BE2C (cell line): Measurements from ENCODE around the gene DPYSL4.
"Not testable (repeated sequence)": the region's sequence is repeated elsewhere in the genome, so short reads cannot be mapped to it uniquely, and the experiment has no call there.

Experiments used
- DNase-seq: peaks from one replicate; pipeline ENCODE4 v3.0.0-alpha.2; 2020
- H3K27me3 ChIP-seq: fragments of 250-450 bp; sonication (Bioruptor Pico); 2 replicates; pipeline ENCODE4 v1.5.1; 2020; ENCODE audit warnings: mild to moderate bottlenecking
- H3K36me3 ChIP-seq: fragments of 250-450 bp; sonication (Bioruptor Pico); 2 replicates; pipeline ENCODE4 v1.5.1; 2020; ENCODE audit warnings: mild to moderate bottlenecking
- H3K4me1 ChIP-seq: fragments of 250-450 bp; sonication (Bioruptor Pico); 2 replicates; pipeline ENCODE4 v1.5.1; 2020
- H3K4me3 ChIP-seq: 2 replicates; pipeline ENCODE4 v1.5.1; 2011; ENCODE audit warnings: low read depth, low read length
- H3K9me3 ChIP-seq: fragments of 250-450 bp; sonication (Bioruptor Pico); 2 replicates; pipeline ENCODE4 v1.5.1; 2020
- TF ChIP-seq, protein P1 (sequence below): IDR thresholded peaks from 2 replicates; pipeline ENCODE4 v1.5.1; 2012; ENCODE audit warnings: mild to moderate bottlenecking, low read depth, low read length

The DPYSL4 gene

GRCh38 chr10:132209978-132210530 lies 23.3 kb downstream of the DPYSL4 start:
- no peaks in the 10 kb centered on the region for H3K36me3 ChIP-seq
- H3K27me3 ChIP-seq, result no peaks in the 10 kb centered on the region
- H3K9me3 ChIP-seq, result no peaks in the 10 kb centered on the region
- DNase-seq, result no peak
- no peak overlapping the region for H3K4me3 ChIP-seq
- TF ChIP-seq, protein P1, sequence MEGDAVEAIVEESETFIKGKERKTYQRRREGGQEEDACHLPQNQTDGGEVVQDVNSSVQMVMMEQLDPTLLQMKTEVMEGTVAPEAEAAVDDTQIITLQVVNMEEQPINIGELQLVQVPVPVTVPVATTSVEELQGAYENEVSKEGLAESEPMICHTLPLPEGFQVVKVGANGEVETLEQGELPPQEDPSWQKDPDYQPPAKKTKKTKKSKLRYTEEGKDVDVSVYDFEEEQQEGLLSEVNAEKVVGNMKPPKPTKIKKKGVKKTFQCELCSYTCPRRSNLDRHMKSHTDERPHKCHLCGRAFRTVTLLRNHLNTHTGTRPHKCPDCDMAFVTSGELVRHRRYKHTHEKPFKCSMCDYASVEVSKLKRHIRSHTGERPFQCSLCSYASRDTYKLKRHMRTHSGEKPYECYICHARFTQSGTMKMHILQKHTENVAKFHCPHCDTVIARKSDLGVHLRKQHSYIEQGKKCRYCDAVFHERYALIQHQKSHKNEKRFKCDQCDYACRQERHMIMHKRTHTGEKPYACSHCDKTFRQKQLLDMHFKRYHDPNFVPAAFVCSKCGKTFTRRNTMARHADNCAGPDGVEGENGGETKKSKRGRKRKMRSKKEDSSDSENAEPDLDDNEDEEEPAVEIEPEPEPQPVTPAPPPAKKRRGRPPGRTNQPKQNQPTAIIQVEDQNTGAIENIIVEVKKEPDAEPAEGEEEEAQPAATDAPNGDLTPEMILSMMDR, result no peak
- no peaks in the 10 kb centered on the region for H3K4me1 ChIP-seq

- DNase-seq, result no peak
- H3K4me3 ChIP-seq, result no peak overlapping the region
- no peaks in the 10 kb centered on the region for H3K9me3 ChIP-seq
- H3K4me1 ChIP-seq, result no peaks in the 10 kb centered on the region
- no peaks in the 10 kb centered on the region for H3K36me3 ChIP-seq
- TF ChIP-seq, protein P1, result no peak
- no peaks in the 10 kb centered on the region for H3K27me3 ChIP-seq
These were observed 24.0 kb downstream of the DPYSL4 start for GRCh38 chr10:132210766-132211165.

DNA sequence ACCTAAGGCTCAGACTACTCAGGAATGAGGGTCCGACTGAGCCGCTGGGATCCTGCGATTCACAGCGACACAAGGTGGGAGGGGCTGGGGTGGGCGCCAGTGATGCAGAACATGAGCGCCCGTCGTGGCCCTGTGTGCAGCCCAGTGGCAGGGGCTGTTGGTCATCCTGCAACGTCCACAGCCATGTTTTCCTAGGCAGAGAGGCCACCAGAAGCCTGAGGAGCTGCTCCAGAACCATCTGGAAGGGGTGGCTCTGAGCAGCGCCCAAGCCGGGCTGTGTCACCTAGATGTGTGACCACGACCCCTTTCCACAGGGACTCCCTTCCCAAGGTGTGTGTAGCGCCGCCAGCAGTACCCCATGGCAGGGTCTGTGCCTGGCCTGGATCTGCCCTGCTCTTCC lies 24.5 kb downstream of the DPYSL4 start:
- TF ChIP-seq, protein P1, result no peak
- no peaks in the 10 kb centered on the region for H3K9me3 ChIP-seq
- no peak overlapping the region for H3K4me3 ChIP-seq
- no peaks in the 10 kb centered on the region for H3K36me3 ChIP-seq
- DNase-seq, result no peak
- no peaks in the 10 kb centered on the region for H3K27me3 ChIP-seq
- H3K4me1 ChIP-seq, result no peaks in the 10 kb centered on the region

GRCh38 chr10:132212816-132213215 lies 26.1 kb downstream of the DPYSL4 start:
- Histone ChIP-seq H3K9me3 (no peaks in the 10 kb centered on the region), H3K27me3 (no peaks in the 10 kb centered on the region), H3K36me3 (no peaks in the 10 kb centered on the region), H3K4me1 (no peaks in the 10 kb centered on the region), H3K4me3 (no peak overlapping the region)
- TF ChIP-seq, protein P1, result no peak
- no peak for DNase-seq

DNA sequence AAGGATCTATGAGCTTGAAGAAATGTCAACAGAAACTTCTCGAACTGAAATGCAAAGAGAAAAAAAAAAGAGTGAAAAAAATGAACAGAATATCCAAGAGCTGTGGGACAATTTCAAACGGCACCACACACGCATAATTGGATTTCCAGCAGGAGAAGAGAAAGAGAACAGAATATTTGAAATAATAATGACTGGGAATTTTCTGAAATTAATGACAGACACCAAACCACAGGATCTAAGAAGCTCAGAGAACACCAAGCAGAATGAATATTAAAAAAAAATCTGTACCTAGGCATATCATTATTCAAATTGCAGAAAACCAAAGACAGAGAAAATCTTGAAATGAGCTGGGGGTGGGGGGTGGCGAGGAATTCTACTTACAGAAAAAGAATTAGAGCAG lies 27.2 kb downstream of the DPYSL4 start:
- no peak overlapping the region for H3K4me3 ChIP-seq
- H3K9me3 ChIP-seq, result no peaks in the 10 kb centered on the region
- H3K4me1 ChIP-seq, result no peaks in the 10 kb centered on the region
- no peaks in the 10 kb centered on the region for H3K27me3 ChIP-seq
- H3K36me3 ChIP-seq, result no peaks in the 10 kb centered on the region
- TF ChIP-seq, protein P1, result no peak
- DNase-seq, result no peak

GRCh38 chr10:132216441-132216840 lies 29.7 kb downstream of the DPYSL4 start:
- H3K4me3 ChIP-seq, H3K27me3 ChIP-seq, H3K36me3 ChIP-seq, H3K9me3 ChIP-seq, DNase-seq, H3K4me1 ChIP-seq: not testable (repeated sequence)

DNA sequence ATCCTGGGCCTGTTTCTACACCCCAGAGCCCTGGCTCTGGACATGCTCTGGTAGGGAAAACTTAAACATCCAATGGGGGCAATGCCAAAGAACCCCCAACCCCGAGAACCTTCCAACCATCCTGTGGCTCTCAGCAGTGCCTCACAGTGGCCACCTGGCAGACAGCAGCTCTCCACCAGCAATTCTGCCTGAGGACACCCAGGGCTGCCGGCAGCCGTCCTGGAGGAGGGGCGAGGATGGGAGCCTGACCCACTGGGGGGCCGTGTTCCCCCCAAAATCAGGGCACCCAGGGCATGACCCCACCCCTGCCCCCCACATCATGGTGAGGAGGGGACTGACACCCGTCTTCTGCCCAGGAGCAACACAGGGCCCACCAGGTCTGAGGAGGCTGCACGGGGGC lies 32.7 kb downstream of the DPYSL4 start:
- H3K9me3 ChIP-seq, result no peaks in the 10 kb centered on the region
- TF ChIP-seq, protein P1, result no peak
- no peaks in the 10 kb centered on the region for H3K27me3 ChIP-seq
- H3K4me1 ChIP-seq, result no peaks in the 10 kb centered on the region
- no peaks in the 10 kb centered on the region for H3K36me3 ChIP-seq
- no peak overlapping the region for H3K4me3 ChIP-seq
- DNase-seq, result no peak
